H1 (cell line): Measurements from ENCODE around the gene KLHL21.
A peak's percentile ranks its signal among the peaks of the same experiment; 100 is the strongest.

ENCODE experiments used
- CEBPB ChIP-seq: IDR thresholded peaks from 2 replicates; pipeline ENCODE4 v1.6.1; 2012; ENCODE audit warnings: low read depth, low read length
- CHD7 ChIP-seq: fragments of 300-600 bp; sonication (generic); IDR thresholded peaks from 2 replicates; pipeline ENCODE4 v1.7.1; 2012; ENCODE audit warnings: low read length, moderate library complexity, mild to moderate bottlenecking, inconsistent platforms; ENCODE audit not compliant: insufficient replicate concordance
- CREB1 ChIP-seq: IDR thresholded peaks from 2 replicates; pipeline ENCODE4 v1.6.1; 2012; ENCODE audit warnings: inconsistent platforms
- CTCF ChIP-seq, 3 experiments: IDR thresholded peaks; 1 replicate in 2 of 3; 2 replicates in 1 of 3; pipeline versions ENCODE4 v1.5.1 to v1.6.1; 2011; ENCODE audit warnings: low read length in 3 of 3, mild to moderate bottlenecking in 3 of 3, inconsistent platforms in 2 of 3, low read depth in 1 of 3, moderate library complexity in 1 of 3; ENCODE audit not compliant: insufficient read depth in 1 of 3; ENCODE audit errors: control extremely low read depth in 1 of 3
- EP300 ChIP-seq, 2 experiments: IDR thresholded peaks; 1 replicate in 1 of 2; 2 replicates in 1 of 2; pipeline ENCODE4 v1.6.1; 2011 to 2012; ENCODE audit warnings: low read depth in 2 of 2, low read length in 2 of 2, mild to moderate bottlenecking in 2 of 2, borderline replicate concordance in 1 of 2, inconsistent platforms in 1 of 2, moderate library complexity in 1 of 2
- EZH2 ChIP-seq: fragments of 200-600 bp; sonication (generic); IDR thresholded peaks from 2 replicates; pipeline ENCODE4 v1.7.1; 2012; ENCODE audit warnings: low read depth, mild to moderate bottlenecking, moderate library complexity, low read length, inconsistent platforms; ENCODE audit not compliant: severe bottlenecking
- KDM1A ChIP-seq: fragments of 200-600, 300-600 bp; sonication (generic); IDR thresholded peaks from 2 replicates; pipeline ENCODE4 v1.7.1; 2016; ENCODE audit warnings: mild to moderate bottlenecking, low read length, borderline replicate concordance
- POLR2A ChIP-seq, 2 experiments: IDR thresholded peaks; 1 replicate in 1 of 2; 2 replicates in 1 of 2; pipeline ENCODE4 v1.6.1; 2011; ENCODE audit warnings: low read depth in 2 of 2, low read length in 2 of 2, mild to moderate bottlenecking in 2 of 2; ENCODE audit errors: control extremely low read depth in 1 of 2
- RXRA ChIP-seq: IDR thresholded peaks from 2 replicates; pipeline ENCODE4 v1.6.1; 2011; ENCODE audit warnings: low read depth, mild to moderate bottlenecking, low read length, moderate library complexity; ENCODE audit not compliant: insufficient read depth
- SRF ChIP-seq: IDR thresholded peaks from 2 replicates; pipeline ENCODE4 v1.6.1; 2011; ENCODE audit warnings: mild to moderate bottlenecking, low read depth, low read length, moderate library complexity
- SUZ12 ChIP-seq: fragments of 200-600 bp; sonication (generic); IDR thresholded peaks from 2 replicates; pipeline ENCODE4 v1.6.1; 2012; ENCODE audit warnings: mild to moderate bottlenecking, inconsistent platforms, low read length, moderate library complexity, mixed read lengths
- YY1 ChIP-seq: IDR thresholded peaks from 2 replicates; pipeline ENCODE4 v1.6.1; 2011; ENCODE audit warnings: low read depth, mild to moderate bottlenecking, low read length

GRCh38 chr1:6612641-6613360, 10.1 kb upstream of the KLHL21 start:
- TF ChIP-seq RXRA, result no peak
- no peak for TF ChIP-seq YY1
- TF ChIP-seq CTCF (IDR thresholded peaks at IDR 0.05; ENCODE audit: control extremely low read depth in 1 of 3, insufficient read depth in 1 of 3, low read depth in 1 of 3, low read length in 3 of 3), result peak in 1 of 3 experiments; percentile 6; a peak in 1 of 4 replicates
- no peak for TF ChIP-seq SUZ12
- no peak for TF ChIP-seq CHD7
- TF ChIP-seq POLR2A (IDR thresholded peaks at IDR 0.05; ENCODE audit: control extremely low read depth in 1 of 2, low read depth in 2 of 2, low read length in 2 of 2), result no peak; a peak in 2 of 3 replicates
- TF ChIP-seq EP300 (IDR thresholded peaks at IDR 0.05; ENCODE audit: borderline replicate concordance in 1 of 2, low read depth in 2 of 2, low read length in 2 of 2), result no peak
- no peak for TF ChIP-seq SRF
- no peak for TF ChIP-seq EZH2
- no peak for TF ChIP-seq CEBPB
- TF ChIP-seq CREB1, result no peak; the same call in 1 of the 2 replicates
- no peak for TF ChIP-seq KDM1A
